AG10803 (cell line): Measurements from ENCODE around the gene ARHGAP26.
"Not testable (repeated sequence)": the region's sequence is repeated elsewhere in the genome, so short reads cannot be mapped to it uniquely, and the experiment has no call there.

Experiments
- DNase-seq: peaks from one replicate; pipeline ENCODE4 v3.0.0; 2010; ENCODE audit warnings: low read depth
- H3K4me3 ChIP-seq: 2 replicates; pipeline ENCODE4 v1.5.1; 2011; ENCODE audit warnings: mild to moderate bottlenecking, low read length, control low read depth
- CTCF ChIP-seq: conservative IDR thresholded peaks from 2 replicates; pipeline ENCODE4 v1.5.1; 2011; ENCODE audit warnings: mild to moderate bottlenecking, low read length, control low read depth, inconsistent platforms

ARHGAP26 gene

GRCh38 chr5:142981886-142982820 lies 212.0 kb downstream of the ARHGAP26 start:
- peak; percentile 84 for DNase-seq
- TF ChIP-seq CTCF, result no peak
- no peak overlapping the region for H3K4me3 ChIP-seq

GRCh38 chr5:142982821-142983200 lies 212.6 kb downstream of the ARHGAP26 start:
- H3K4me3 ChIP-seq, result no peak overlapping the region
- TF ChIP-seq CTCF, result no peak
- DNase-seq, result no peak

- TF ChIP-seq CTCF, result no peak
- DNase-seq, result no peak
- no peak overlapping the region for H3K4me3 ChIP-seq
Measured at GRCh38 chr5:142984011-142984410, 213.8 kb downstream of the ARHGAP26 start.

GRCh38 chr5:142984525-142984924 lies 214.3 kb downstream of the ARHGAP26 start:
- no peak overlapping the region for H3K4me3 ChIP-seq
- DNase-seq, result no peak
- TF ChIP-seq CTCF, result no peak

- not testable (repeated sequence) for H3K4me3 ChIP-seq, DNase-seq
Measured at GRCh38 chr5:142989270-142989669, 219.1 kb downstream of the ARHGAP26 start.

GRCh38 chr5:142990073-142990472 lies 219.9 kb downstream of the ARHGAP26 start:
- DNase-seq, result not testable (repeated sequence)

GRCh38 chr5:142994218-142994617 lies 224.0 kb downstream of the ARHGAP26 start:
- no peak overlapping the region for H3K4me3 ChIP-seq
- no peak for TF ChIP-seq CTCF
- no peak for DNase-seq

More at GRCh38 chr5:142990073-142990472, 219.9 kb downstream of the ARHGAP26 start:
- H3K4me3 ChIP-seq, result not testable (repeated sequence)

GRCh38 chr5:142995621-142996020 lies 225.4 kb downstream of the ARHGAP26 start:
- not testable (repeated sequence) for DNase-seq, H3K4me3 ChIP-seq
